HUDEP-2 (cell line): ENCODE results near the gene PRPSAP1.
A peak's percentile ranks its signal among the peaks of the same experiment; 100 is the strongest.

ENCODE experiments used
- DNase-seq, 76 experiments: peaks; one replicate each; lab custom pipeline; 2025; ENCODE audit not compliant: unreplicated experiment in 76 of 76; lab: John Stamatoyannopoulos, UW

The PRPSAP1 gene

DNA sequence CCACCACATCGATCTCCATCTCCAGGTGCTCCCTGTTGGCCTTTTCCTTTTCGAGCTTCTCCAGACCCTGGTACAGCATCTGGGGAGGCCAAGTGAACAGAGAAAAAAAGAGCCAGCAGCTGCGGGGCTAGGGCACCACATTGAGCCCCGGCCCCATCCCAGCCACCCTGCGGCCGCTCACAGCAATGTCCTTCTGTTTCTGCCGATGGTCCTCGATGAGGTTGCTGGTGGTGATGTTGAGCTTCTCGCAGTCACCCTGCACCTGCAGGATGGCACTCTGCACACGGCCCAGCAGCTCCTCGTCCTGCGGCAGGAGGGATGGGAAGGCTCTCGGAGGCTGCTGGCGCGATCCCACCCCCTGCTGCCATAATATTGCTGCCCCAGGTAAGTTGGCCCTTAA, 73.1 kb downstream of the PRPSAP1 start:
- DNase-seq: no peak

DNA sequence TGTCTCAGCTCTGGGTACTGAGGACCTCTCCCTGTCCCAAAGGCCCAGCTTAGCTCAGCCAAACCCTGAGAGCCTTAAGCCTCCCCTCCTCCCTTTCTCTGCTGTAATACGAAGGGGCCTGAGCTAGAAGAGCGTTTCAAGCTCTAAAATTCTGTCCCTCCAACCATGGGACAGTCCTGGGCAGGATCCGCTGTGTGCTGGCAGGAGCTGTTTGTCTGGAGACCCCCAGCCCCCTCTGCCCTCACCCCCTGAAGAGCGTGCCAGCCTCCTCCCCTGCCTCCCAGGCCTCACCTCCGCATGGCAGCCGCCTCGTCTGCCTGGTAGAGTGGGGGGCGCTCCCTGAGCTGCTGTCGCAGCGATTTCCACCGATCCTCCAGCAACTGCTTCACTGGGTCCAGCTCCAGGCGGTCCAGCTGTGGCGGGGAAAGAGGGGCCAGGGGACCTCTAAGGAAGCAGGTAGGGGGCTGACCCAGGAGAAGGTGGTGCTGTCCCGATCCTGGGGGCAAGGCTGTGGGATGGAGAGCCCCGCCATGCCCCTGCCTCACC, 73.9 kb downstream of the PRPSAP1 start:
- no peak for DNase-seq

DNA sequence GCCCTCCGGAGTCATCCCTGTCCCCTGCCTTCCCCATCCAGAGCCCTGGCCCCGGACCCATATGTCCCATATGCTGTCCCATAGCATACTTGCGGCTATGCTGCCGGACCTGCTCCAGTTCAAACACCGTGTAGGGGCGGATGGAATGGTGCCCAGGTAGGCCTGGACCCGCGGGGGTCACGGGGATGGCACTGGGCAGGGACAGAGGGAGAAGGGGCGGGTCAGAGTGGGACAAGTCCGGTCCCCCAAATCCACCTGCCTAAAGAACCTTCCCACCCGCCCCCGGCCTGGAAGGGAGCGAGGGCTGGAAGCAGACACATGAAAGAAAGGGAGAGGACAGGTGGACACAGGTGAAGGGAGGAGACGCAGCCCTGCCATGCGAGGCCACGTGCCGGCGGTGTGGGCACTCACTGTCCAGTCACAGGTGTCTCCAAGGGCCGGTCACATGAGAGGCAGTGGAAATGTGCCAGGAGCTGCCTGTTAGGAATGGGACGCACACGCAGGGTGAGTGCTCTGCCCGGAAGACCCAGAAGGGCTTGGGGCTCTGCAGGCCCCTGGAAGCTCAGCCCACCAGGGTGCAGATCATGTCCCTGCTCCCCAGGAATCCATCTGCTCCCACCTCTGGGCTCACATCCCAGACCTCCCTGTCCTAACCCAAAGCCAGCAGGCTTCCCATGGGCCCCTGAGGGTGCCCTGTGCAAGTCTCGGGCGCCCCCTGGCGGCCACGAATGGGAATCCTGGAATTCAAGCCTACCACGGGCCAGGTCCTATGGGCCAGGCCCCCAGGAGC, 74.6 kb downstream of the PRPSAP1 start:
- DNase-seq: peak in 67 of 76 experiments; percentile 11 to 84 (median 61)

DNA sequence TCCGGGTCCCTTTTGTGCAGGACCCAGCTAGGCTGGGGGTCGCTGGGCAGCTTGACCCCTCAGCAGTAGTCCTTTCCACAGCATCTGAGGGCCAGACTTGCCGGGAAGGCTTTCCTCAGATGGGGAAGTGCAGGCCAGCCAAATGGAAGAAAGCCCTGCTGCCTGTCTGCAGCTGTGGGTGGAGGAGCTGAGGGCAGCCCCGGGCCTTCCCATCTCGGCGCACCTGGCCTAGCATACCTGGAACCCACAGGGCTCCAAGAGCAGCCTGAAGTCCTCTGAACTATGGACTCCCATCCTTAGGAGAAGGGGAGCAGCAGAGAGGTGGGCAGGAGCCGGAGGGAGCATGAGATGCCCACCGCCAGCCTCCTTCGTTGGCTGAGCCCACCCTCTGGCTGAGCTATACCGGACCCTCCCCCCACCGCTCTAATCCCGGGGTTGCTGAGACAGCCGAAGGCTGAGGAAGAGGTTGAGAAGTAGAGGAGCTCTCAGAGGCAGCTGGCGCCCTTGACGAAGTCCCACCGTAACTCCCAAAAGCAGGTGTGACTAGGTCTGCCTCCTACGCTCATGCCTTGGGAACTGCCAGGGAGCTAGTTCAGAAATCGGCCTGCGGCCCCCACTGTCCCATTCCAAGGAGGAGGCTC, 75.3 kb downstream of the PRPSAP1 start:
- DNase-seq: no peak

DNA sequence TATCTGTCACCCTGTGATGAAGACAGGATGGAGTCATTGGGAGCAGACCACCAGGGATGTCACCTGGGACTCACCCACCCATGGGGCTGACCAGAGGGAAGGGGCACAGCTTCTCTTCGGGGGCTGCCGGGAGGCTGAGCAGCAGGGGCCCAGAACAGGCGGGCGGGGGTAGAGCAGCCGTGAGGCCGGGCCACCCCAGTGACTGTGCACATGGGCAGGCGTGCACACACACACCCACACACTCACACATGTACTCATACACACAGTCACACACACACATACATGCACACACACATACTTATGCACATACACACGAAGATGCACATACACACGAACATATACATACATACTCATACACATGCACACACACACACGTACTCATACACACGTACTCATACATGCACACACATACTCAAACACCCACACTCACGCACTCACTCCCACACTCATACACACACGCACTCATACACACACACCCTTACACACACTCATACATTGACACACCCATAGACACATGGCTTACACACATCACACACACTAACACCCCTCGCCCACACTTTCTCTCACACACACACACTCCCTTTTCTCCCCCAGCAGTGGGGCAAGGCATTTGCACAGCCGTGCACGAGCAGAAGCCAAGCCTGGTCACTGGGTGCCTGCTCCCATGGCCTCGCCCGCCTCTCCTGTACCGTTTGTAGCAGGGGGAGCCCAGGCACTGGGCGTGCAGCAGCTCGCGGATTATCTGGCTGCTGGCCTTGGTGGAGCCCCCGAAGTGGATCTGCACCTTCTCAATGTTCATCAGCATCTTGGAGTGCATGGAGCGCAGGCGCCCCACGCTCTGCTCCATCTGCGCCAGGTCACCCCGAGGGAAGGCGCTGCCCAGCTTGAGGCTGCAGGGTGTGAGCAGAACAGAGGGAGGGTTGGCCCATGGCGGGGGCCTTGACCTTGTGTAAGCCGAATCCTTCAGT, 76.1 kb downstream of the PRPSAP1 start:
- DNase-seq: no peak

DNA sequence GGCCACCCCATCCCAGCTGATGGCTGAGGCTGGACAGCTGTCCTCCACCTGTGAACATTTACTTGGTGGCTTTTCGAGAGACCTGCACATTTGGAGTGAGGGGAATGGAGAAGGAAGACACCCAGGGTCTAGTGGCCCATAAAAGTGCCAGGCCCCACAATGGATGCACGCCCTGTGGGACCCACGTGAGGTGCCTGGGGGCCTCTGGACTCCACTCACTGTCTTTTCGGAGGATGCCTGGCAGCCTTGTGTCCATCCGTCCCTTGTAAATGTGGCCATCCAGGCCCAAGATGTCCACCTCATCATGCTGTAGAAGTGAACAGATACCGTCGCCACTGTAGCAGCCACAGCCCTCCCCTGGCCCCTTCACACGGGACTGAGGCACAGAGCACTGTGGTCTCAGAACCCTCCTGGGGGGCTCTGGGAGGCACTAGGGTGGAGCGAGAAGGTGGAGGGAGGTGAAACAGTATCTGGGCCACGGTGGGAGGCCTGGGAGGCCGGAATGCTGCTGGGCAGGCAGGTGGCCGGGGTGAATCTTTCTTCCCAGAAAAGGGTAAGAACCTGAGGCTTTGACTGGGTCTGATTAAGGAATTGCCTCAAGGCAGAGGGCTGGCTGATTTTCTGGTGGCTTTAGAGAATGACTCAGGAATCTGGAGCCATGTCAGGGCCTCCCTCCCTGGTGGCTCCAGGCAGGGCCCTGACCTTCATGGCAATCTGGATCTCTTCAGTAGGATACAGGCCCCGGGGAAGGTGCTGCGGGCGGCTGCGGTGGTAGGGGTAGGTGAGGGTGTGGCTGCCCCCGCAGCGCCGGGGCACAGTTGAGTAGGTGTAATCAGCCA, 77.0 kb downstream of the PRPSAP1 start:
- DNase-seq: no peak

DNA sequence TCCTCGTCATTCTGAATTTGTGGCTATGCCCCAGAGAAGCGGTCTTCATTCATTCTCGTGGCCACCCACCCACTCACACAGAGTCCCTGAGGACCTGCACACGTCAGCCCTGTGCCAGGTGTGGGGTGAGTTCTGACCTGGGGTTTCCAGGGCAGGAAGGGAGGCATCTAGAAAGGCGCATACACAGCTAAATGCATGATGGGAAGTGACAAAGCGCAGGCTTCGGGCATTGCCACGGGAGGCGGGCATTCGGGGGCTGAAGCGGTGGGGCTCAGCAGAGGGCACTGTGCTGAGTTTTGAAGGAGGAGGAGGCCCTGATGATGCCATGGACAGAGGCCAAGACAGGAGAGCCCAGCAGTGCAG, 77.7 kb downstream of the PRPSAP1 start:
- no peak for DNase-seq

DNA sequence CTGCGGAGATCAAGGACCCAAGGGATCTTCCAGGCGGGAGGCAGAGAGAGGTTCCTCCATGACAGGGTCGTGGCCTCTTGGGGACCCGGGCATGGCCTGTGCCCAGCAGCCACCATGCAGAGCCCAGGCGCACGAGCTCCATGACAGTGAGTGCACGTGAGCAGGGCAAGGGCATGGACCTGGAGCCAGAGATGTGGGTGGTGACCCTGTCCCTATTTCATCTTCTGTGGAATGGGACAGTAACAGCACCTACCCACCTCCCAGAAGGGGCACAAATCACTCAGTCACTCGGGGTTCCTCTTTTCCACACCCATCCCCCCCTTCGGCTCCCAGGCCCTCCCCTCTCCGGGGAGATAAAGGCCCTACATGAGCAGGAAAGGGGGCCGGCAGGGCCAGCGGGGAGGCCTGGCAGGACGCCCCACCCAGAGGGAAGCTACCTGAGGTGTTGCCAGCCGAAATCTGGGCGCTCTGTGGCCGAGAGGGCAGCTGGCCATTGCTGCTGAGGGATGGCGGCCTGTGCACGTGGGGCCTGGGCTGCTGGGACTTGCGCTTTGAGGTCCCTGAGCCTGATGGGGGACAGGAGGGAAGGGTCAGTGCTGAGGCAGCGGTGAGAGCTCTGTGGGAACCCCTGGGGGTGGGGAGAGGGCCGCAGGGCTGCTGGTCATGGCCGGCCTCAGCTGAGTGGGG, 78.2 kb downstream of the PRPSAP1 start:
- DNase-seq: no peak

DNA sequence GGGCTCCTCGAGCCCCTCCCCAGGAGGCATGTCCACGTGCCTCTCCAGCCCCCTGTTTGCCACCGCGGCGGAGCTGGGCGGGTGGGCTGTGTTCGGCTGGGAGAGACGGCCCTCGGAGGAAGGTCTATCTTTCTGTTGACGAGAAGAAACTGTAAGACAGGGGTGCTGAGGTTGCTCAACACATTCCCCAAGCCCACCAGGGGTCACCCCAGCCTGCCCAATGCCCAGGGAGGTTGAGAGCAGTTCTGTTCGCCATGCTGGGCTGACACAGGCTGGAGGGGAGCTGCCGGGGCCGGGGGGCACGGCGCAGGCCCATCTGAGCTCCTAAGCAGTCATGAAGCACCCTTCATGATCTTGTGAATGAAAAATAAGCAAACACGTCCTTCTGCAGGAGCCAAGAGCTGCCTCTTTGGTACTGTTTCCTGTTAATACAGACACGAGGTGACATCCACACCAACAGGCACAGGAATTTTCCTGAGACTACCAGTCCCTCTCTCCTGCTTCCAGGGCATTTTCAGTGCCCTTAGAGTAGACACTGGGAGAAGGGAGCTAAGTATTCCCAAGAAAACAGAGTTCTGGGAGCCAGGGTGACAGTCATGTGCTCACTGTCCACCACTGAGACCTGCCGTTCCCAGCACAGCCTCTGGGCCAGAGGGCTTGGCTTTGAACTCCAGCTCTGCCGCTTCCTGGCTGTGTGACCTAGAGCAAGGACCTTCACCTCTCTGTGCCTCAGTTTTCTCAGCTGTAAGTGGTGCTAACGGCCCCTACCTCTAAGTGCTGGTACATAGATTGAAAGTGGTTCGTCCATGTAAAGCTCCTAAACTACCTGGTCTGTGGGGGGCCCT, 79.4 kb downstream of the PRPSAP1 start:
- no peak for DNase-seq

DNA sequence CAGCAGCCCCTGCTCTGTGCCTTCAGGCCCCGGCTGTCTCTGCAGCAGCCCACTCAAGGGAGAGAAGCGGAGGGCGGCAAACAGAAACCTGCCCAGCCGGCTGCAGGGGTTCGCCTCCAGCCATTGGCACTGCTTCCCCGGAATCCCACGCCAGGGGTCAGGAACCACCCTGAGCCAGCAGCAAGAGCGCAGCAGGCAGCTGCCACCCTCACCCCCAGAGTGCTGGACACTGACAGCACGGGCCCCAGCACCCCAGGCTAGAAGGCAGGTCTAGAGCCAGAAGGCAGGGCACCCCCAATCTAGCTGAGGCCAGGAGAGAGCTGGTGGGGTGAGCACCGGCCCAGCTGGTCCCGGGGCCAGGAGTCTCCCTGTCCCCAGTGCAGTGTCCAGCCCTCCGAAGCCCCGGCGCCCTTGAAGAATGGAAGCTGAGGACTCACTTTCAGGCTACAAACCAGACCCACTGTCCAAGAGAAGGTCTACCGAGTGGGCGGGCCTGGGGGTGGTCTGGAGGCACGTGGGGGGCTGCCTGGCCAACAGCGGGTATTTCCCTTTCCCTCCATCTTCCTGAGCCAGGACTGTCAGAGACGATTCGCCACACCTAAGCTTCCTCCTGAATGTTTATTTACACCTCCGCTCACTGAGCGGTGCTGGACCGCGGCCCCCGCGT, 80.1 kb downstream of the PRPSAP1 start:
- no peak for DNase-seq

DNA sequence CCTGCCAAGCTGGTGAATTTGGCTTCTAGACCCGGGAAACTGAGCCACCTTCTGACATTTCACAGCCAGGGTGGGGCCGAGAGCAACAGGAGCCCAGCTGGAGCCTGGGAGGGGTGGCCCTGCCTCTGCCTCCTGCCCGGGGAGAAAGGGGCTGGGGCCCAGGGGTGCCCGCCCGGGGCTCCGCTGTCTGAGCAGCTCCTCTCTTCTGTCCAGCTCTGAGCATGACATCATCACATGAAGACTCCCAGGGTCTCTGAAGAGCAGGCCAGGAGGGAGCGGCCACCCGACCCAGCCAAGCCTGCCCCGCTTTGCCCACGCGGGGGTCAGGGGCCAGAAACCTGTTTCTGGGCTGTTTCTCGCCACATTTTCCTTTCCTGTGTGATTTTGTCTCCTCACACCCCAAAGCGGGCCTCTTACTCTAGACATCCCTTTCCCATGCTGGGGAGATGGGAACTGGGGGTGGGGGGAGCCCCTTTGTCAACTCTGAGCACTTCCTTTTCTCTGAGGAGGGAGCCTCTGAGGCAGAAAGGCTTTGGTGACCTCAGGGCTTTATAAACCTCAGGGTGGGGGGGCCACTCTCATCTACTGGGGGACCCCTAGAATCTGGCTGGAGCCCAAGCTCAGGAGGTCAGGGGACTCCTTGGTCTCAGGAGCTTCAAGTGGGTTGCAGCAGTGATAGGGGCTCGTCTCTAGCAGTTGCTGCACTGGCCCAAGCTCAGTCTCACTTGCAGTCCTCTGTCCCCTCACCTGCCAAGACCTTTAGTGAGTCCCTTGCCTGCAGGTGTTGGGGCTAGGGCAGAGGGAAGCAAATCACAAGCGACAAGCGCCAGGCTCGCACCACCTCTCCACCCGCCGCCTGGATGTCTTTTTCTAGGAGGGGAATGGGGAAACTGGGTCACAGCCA, 80.9 kb downstream of the PRPSAP1 start:
- DNase-seq: no peak

DNA sequence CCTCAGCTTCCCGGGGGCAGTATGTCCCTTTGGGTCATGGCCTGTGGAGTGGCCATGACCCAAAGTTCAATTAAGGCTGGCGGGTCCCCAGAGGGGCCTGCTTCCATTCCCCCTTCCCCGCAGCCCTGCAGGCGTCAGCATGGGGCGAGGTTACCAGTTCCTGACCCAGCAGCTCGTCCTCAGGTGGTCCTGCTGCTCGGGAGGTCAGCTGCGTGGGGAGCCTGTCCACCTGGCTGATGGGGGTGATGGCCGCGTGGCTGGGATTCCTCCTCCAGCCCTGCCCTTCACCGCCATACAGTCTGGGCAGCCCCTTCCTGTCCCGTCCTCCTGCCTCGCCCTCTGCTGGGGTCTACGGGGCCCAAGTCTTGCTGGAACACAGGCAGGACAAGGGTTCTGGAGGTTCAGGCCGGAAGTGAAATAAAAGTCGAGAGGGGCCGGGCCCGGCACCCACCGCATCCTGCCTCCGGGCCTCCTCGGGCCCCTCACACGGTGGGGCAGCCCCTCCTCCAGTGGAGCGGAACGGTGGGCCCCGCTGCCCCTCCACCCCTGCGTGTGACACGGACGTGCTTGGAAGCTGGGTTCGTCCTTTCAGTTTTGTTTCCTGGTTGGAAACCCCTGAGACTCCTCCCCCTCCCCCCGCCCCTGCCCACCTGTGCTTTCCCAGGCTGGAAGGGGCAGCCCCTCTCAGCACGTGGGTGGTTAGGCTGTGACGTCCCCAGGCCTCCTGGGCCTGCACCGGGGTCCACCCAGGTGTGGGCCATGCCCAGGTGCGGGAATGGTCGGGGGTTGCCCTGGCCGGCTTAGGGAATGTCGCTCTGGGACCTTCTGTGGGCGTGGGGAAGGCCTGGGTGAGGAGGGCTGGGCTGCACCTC, 81.8 kb downstream of the PRPSAP1 start:
- DNase-seq: no peak

DNA sequence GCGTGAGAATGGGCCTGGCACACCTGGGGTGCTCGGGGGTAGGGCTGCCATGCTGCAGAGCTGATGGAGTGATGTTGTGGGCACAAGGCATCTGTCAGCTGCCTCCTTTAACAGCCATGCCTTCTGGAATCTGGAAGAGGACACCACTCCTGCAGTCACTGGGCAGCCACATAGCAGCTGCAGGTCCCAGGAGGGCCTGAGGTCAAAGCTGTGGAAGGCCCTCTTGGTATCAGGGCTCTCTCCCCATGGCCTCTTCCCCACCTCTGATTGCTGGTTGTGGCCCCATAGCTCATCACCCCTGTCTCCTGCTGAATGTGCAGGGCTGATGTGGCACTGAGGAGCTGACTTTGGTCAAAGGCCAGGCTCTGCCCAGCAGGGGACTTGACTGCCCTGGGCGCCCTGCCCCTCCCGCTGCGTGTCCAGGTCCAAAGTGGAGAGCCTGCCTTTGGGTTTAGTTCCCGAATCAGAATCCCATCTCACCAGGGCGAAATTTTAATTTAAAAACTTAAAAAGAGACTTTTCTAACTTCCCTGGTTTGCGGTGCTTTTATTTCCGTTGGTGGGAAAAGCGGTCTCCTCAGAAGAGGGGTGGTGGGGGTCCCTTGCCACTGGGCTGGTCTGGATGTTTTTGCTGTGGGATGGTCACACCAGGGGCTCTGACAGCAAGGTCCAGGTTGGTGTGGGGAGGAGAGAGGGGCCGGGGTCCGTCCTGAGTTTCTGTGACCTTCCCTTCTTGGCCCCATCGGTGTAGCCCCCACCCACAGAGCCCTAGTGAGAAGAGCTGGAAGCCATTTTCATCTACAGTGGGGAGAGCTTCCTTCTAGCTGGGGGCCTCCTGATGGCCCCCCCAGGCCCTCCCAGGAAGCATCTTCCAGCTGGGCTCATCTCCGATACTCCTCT, 82.7 kb downstream of the PRPSAP1 start:
- DNase-seq: no peak

DNA sequence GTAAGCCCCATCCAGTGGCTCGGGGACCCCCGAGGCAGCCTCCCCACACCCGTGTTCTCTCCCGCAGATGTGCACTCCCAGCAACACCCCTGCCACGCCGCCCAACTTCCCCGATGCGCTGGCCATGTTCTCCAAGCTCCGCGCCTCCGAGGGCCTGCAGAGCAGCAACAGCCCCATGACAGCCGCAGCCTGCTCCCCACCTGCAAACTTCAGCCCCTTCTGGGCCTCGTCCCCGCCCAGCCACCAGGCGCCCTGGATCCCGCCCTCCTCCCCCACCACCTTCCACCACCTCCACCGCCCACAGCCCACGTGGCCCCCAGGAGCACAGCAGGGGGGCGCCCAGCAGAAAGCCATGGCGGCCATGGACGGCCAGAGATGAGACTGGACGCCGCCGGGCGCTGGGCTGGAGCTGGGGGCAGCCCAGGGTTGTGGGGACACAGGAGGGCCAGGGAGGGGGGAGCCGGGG, 83.6 kb downstream of the PRPSAP1 start:
- DNase-seq: no peak
